GM19025 (cell line): ENCODE data around the gene CALHM6.
A peak's percentile ranks its signal among the peaks of the same experiment; 100 is the strongest.

Experiments used
- ATAC-seq: cut with Tn5 transposase; IDR thresholded peaks from one replicate; pipeline ENCODE4 v1.9.1; 2021; ENCODE audit warnings: mild to moderate bottlenecking, low read depth, moderate library complexity; ENCODE audit not compliant: unreplicated experiment

The CALHM6 gene

DNA sequence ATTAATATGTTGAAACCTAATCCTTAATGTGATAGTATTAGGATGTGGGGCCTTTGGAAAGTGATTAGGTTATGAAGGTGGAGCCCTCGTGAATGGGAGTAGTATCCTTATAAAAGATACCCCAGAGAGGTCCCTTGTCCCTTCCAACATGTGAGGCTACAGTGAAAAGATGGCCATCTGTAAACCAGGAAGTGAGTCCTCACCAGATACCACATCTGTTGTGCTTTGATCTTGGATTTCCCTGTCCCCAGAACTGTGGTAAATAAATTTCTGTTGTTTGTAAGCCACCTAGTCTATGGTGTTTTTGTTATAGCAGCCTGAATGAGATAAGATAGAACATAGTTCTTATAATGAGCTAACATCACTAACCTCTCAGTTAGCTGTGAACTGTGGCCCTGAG, 16.6 kb upstream of the CALHM6 start:
- no peak for ATAC-seq

DNA sequence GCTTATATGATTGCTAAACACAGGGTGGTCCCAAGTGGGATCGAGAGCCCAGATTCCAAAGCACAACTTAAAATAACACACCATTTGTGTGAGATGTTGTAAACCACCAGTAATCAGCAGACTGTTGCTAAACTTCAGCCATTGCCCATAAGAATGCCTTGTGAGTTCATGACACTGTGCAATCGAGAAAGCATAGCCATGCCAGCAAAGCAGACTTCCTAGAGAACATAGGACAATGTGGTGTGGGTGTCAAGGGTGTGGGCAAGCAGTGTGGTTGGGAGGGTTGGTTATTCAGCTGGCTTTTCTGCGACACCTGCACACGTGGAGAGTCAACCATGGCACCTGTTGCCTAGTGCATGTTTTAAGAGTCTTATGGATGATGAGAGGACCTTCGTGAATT, 16.1 kb upstream of the CALHM6 start:
- ATAC-seq, result no peak

DNA sequence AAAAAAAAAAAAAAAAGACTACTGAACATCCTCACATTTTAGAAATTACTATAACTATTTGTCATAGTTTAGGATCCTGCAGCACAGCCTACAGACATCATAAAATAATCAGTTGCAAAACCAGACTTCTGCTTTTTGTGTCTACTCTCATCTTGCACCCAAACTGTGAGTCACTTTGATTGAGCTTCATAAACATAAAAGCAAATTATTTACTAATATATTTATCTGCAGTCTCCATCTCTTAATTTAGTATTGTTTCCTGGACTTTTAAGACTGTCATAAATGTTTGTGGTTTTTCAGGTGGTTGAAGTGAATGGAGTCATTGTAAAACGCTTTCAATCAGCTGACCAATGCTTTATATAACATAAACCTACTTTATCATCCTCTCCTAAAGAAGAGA, 14.8 kb upstream of the CALHM6 start:
- ATAC-seq, result no peak

DNA sequence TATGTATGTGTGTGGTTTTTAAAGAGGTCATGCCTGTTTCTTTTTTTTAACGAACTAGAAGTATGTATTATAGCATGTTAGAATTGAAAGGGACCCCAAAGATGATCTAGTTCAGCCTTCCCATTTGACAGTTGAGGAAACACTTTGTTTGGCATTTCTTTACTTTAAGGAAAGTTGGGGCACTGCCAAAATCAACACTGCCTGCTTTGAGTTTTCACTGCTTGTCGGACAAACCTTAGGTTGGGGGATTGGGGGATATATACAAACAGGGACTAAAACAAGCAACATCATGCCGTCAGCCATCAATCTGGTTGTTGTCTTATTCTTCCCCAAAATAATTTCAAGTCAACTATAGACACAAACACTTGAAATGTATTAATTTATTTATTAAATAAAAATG, 14.1 kb upstream of the CALHM6 start:
- ATAC-seq, result no peak

DNA sequence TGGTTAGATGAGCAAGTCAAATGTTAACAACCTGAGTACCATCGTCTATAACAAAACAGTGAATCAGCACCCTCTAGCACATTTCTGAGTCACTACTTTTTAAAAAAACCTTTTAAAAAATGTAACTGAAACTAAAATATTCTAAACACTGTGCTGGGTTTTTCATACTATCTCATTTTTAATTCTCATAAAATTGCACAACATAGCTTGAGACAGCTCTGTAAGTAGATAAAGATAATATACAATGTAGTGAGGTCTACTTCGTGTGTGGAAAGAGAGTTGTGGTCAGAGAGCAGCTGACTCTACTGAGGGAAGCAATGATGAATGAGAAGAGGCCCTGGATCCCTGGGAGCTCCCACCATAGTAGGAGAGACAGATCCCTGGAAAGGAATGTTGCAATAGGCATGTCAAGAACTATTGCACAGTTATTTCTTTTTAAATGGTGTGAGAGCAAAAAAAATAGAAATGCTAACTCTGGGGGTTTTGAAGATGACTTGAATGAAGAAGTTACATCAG, 13.6 kb upstream of the CALHM6 start:
- ATAC-seq, result no peak

DNA sequence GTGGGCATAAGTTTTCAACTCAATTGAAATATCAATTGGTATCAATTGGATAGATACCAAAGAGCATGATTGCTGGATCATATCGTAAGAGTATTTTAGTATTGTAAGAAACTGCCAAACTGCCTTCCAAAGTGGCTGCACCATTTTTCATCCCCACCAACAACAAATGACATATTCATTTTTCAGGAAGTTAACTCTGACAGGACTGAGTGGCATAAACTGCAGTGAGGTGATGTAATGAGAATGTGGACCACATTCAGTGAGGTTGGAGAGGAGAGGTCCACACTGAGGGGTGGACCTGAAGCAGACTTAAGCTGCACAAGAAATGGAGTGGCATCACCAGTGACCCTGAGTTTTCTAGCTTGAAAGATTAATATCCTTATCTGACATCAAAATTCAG, 11.6 kb upstream of the CALHM6 start:
- no peak for ATAC-seq

DNA sequence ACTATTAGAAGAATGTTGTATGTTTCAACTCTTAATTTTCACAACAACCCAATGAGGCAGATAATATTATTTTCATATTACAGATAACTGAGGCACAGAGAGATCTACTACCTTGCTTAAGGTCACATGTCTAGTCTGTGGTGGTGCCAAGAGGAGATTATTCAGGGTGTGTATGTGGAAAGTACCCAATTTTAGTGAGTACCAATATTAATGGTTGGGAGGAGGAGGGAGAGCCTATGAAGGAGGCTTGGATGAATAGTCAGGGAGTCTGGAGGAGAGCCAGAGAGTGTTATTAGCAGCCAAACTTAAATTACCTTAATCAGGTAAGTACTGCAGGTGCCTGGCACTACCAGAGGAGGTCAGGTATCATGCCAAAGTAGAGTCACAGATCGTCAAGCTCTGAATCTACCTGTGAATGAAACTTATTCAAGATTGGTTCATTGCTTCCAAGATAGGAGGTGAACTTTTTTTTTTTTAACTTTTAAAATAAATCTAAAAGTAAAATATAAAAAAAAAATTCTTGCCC, 10.9 kb upstream of the CALHM6 start:
- no peak for ATAC-seq

DNA sequence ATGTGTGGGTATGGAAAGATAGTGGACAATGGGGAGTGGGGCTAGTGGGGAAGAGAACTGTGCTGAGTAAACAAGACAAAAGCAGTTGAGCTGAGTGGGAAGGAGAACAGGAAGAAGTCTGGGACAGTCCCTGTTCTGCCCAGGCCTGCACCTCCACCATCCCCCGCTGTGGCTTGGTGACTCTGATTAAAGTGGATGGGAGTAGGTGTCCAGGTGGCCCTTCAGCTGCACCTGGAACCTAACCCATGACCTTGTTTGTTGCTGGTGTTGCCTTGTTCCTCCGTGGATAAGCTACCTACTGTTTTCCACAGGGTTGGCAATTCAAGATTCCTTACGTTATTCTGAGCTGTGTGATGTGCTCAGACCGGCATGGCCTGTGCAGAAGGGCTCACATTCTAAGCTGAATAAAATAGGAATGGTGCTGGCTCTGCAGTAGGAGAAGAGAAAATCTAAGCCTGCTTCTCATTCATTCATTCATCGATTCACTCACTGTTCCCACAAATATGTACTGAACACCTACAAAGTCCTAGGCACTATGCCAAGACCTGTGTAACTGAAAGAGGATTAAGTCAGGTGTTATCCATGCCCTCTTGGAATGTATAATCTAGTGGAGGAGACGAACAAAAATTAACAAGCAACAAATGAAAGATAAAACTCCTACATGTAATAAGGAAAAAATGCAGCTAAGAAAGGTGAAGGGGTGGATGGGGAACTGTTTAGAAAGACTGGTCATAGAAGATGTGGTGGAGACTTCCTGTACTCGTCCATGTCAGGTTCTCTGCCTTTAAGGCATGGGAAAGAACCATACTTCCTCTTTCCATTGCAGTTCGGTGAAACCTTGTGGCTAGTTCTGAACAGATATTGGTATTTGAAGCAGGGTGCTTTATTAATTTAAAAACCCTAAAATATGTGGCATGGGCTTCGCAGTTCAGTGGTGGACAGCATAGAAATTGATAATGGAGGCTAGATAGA, 10.1 kb upstream of the CALHM6 start:
- peak; percentile 73 for ATAC-seq

DNA sequence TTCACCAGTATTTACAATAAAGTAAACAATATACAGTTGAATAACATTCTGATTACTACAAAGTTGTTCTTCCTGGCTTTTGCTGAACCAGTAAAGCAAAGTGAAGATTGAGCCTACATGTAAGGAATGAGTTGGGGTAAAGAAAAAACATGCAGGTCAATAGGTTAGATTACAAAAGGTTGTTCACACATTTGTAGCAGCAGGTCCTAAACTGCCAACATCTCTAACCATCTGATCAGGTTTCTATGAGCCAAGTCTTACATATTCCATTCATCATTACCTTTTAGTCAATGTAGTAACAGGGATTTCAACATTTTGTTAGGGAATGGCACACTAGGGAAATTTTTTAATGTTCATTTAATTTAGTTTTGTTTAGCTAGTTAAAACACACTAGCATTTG, 9.3 kb upstream of the CALHM6 start:
- no peak for ATAC-seq

DNA sequence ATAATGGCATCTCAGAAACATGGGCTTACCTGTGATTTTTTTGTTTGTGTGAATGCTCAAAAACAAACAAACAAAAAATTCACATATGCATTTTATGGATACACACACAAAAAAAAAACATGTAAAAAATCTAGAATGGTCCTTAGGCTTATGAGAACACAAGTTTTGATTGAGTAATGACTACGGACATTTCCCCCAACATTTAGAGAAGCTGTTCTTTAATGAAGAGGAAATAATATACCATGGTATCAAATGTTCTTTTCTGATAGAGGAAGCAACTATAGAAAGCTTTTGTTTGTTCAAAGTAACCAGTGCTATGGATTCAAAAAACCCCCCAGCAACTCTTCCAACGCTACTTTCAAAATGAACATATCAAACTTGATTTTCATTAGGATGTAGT, 8.6 kb upstream of the CALHM6 start:
- no peak for ATAC-seq

DNA sequence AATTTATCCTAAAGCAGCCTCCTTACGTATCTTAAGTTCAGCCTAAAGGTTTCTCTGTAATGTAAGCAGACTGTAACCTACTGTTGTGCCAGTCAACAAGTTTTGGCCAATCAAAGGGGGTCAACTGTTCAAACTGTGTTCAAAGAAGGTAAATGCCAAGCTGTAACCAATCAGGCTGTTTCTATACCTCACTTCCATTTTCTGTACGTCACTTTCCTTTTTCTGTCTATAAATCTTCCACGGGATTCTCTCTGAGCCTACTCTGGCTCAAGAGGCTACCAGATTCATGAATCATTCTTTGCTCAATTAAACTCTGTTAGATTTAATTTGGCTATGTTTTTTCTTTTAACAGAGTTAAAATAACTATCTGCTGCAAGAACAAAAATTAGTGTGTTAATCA, 5.1 kb upstream of the CALHM6 start:
- ATAC-seq, result no peak

DNA sequence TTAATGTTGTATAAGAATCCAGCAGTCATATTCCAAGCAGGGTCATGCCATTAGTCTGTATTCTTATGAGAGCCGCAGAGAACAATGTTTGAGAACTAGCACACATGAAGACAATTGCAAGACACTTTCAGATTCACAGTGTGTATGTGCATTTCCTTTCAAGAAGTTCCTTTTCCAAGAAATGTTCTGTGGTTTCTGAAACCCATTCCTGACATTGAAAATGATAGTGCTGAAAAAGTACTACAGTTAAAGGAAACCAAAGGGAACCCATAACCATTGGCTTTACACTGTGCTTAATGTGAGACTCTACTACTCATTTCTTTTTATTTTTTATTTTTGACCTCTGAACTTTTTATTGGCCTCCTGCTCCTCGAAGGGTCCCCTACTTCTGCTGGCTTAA, 4.2 kb upstream of the CALHM6 start:
- ATAC-seq, result no peak

DNA sequence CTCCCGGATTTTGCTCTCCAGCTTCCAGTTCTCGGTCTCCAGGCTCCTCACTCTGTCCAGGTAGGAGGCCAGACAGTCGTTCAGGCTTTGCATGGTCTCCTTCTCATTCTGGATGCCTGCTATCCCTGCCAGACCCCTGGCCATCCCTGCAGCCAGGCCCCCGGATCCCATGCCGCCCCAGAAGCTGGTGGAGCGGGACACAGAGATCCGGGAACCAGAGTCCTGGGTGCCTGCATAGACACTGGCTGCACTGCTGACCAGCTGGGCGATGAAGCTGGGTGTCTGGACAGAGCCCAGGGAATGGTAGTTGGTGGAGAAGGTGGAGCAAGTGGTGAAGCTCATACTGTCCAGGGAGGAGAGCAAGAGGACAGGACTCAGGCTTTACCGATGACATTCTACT, 2.9 kb upstream of the CALHM6 start:
- ATAC-seq, result no peak

DNA sequence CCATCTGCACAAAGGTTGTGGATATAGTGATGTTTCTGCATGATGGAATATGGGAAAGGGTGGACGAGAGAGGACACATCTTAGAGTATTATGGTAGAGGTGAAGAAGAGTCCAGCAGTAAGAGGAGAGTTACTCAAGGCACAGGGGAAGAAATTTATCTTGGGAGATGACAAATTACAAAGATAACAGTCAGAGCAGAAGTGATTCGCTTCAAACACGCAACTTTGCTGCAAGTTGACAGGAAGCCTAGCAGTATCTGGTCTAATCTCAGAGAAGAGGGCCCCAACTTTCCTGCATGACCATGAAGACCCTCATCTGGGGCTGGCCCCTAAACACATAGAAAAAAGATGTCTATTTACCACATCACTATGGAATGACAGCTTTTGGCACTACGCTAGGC, 1.2 kb upstream of the CALHM6 start:
- ATAC-seq, result no peak

DNA sequence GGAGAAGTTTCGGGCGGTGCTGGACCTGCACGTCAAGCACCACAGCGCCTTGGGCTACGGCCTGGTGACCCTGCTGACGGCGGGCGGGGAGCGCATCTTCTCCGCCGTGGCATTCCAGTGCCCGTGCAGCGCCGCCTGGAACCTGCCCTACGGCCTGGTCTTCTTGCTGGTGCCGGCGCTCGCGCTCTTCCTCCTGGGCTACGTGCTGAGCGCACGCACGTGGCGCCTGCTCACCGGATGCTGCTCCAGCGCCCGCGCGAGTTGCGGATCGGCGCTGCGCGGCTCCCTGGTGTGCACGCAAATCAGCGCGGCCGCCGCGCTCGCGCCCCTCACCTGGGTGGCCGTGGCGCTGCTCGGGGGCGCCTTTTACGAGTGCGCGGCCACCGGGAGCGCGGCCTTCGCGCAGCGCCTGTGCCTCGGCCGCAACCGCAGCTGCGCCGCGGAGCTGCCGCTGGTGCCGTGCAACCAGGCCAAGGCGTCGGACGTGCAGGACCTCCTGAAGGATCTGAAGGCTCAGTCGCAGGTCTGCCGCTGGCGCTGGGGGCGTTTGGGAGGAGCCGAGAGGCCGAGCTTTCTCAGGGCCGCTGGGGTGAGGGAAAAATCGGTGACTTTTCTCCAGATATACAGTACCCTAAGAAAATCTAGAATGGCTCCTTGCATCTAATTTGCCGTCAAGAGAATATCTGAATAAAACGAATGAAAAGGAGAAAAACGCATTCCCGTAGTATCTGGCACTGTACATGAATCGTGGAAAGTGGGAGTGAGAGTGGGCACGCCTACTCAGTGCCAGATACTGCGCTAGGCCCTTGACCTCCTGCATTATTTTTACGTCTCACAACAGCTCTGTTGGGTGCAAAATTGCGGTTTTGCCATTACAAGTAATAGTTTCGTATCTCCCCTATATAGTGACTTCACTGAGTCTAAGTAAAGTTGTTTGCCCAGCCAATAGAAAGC, 1.0 kb downstream of the CALHM6 start:
- ATAC-seq, result peak; percentile 89

DNA sequence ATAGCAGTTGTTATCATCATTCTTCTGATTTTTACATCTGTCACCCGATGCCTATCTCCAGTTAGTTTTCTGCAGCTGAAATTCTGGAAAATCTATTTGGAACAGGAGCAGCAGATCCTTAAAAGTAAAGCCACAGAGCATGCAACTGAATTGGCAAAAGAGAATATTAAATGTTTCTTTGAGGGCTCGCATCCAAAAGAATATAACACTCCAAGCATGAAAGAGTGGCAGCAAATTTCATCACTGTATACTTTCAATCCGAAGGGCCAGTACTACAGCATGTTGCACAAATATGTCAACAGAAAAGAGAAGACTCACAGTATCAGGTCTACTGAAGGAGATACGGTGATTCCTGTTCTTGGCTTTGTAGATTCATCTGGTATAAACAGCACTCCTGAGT, 2.1 kb downstream of the CALHM6 start:
- ATAC-seq, result no peak

DNA sequence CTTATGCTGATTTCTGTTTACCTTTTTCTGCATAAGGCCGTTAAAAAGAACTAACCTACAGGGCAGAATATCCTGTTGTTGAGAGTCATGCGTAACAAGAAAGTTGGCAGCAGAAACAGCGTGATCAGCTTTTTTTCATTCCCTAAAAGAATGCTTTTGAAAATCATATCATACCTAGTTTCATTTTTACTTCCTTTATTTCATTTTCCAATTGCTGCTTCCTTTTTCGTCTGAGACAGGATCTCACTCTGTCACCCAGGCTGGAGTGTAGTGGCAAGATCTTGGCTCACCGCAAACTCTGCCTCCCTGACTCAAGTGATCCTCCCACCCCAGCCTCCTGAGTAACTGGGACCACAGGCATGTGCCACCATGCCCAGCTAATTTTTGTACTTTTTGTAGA, 4.1 kb downstream of the CALHM6 start:
- ATAC-seq, result no peak

DNA sequence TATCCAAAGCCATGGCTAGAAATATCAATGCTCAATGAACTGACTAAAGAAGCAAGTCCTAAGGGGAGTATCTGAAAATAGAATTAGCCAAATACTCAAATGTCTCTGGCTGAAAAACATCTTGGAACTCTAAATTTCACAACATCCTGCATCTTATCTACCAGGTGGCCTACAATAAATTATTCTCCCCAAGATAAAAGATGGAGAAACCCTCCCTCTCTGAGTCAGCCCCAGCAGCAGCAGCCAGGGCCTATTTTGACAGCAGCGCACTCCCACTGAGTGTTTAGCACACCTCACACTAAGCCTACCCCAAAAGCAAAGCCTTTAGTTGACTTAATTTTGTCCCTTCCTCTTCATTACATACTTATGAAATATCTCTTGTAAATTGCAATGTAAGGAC, 5.9 kb downstream of the CALHM6 start:
- no peak for ATAC-seq

DNA sequence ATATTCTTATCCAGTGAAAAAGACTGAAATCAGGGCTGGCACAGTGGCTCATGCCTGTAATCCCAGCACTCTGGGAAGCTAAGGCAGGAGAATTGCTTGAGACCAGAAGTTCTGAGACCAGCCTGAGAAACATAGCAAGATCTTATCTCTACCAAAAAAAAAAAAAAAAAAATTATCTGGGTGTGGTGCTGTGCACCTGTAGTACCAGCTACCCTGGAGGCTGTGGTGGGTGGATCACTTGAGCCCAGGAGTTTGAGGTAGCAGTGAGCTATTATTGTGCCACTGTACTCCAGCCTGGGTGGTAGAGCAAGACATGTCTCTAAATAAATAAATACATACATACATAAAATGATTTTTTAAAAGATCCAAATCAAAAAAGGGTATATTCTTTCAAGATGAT, 6.3 kb downstream of the CALHM6 start:
- ATAC-seq, result no peak

DNA sequence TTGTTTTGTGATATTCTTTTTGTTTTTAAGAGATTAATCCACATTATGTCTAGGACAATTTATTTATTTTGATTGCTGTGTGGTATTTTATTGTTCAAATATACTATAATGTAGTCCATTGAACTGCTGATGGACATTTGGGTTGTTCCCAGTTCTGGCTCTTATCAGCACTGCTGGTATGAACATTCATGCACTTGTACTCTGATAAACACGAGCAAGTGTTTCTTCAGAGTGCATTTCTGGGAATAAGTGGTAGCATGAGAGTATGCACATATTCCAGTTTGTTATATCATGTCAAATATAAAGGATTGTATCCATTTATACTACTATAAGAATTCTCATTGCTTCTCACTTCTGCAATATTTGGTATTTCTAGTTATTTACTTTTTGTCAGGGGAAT, 7.1 kb downstream of the CALHM6 start:
- no peak for ATAC-seq

DNA sequence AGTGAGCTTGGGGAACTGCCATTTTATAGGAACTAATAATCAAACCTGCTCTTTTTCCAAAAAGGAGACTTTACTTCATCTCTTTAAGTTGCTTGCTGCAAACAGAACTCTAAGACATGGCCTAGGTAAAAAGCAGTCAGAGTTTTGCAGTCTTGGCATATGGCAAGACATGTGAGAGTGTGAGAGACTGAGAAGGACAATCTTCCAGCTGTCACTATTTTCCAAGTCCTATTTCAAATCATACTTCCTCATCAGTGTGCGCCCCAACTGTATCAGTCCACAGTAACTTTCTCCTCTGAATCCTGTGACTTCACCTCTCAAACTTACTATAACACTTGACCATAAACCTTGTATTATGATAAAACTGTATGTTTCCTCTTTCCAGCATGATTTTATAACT, 10.4 kb downstream of the CALHM6 start:
- no peak for ATAC-seq
